ENCODE results near the gene FGD5.
A peak's percentile ranks its signal among the peaks of the same experiment; 100 is the strongest.

FGD5 gene

GRCh38 chr3:14935592-14936345, 117.0 kb downstream of the FGD5 start:
- no peak for DNase-seq

GRCh38 chr3:14938954-14939353, 120.2 kb downstream of the FGD5 start:
- DNase-seq = no peak

GRCh38 chr3:14941871-14942270, 123.1 kb downstream of the FGD5 start:
- DNase-seq = no peak

- no peak for DNase-seq
These were observed 124.3 kb downstream of the FGD5 start for GRCh38 chr3:14943042-14943441.

- no peak for DNase-seq
These were observed 127.5 kb downstream of the FGD5 start for GRCh38 chr3:14946236-14946635.

- no peak for DNase-seq
These were observed 128.0 kb downstream of the FGD5 start for GRCh38 chr3:14946739-14947099.

GRCh38 chr3:14947100-14947885, 128.5 kb downstream of the FGD5 start, which contains the start of gene NR2C2:
TSS of gene NR2C2 (plus strand) at chr3:14947583. CDS start at chr3:15003915, 56,332 bp downstream.
- peak; percentile 84 to 88 for DNase-seq

- peak; percentile 95 to 96 for DNase-seq
These were observed 129.3 kb downstream of the FGD5 start for GRCh38 chr3:14947886-14948608.

GRCh38 chr3:14948609-14949038, 129.9 kb downstream of the FGD5 start:
- DNase-seq = no peak

- no peak for DNase-seq
These were observed 130.4 kb downstream of the FGD5 start for GRCh38 chr3:14949126-14949525.

GRCh38 chr3:14950274-14950673, 131.5 kb downstream of the FGD5 start:
- no peak for DNase-seq

- no peak for DNase-seq
These were observed 138.4 kb downstream of the FGD5 start for GRCh38 chr3:14957153-14957552.

- no peak for DNase-seq
These were observed 139.2 kb downstream of the FGD5 start for GRCh38 chr3:14957925-14958324.

GRCh38 chr3:14959359-14959943, 140.7 kb downstream of the FGD5 start:
- DNase-seq = no peak

- DNase-seq = no peak
These were observed 144.0 kb downstream of the FGD5 start for GRCh38 chr3:14962762-14963161.

- DNase-seq = no peak
These were observed 148.5 kb downstream of the FGD5 start for GRCh38 chr3:14967285-14967684.

- DNase-seq = no peak
These were observed 150.9 kb downstream of the FGD5 start for GRCh38 chr3:14969671-14970070.

GRCh38 chr3:14976317-14976716, 157.6 kb downstream of the FGD5 start:
- DNase-seq = no peak

GRCh38 chr3:14980689-14981088, 161.9 kb downstream of the FGD5 start:
- DNase-seq = no peak

All from activated CD4-positive, alpha-beta T cell treated with anti-CD3 and anti-CD28 coated beads, Interleukin-2, amount 50 U/mL, for 48 hours (primary cell).